Common myeloid progenitor, CD34-positive (primary cell): ENCODE results near the gene TATDN2.

ENCODE experiments used
- CTCF ChIA-PET: fragments of 350-600 bp; sonication (Branson Sonifier 250); formaldehyde crosslinking; loops from one replicate; lab custom pipeline; 2021; ENCODE audit warnings: antibody characterized with exemption; lab: Charles Lee
- POLR2A ChIA-PET: fragments of 350-600 bp; sonication (Branson Sonifier 250); formaldehyde crosslinking; loops from one replicate; lab custom pipeline; 2021; ENCODE audit warnings: antibody characterized with exemption; lab: Charles Lee
- DNase-seq, 3 donors: peaks; one replicate each; pipeline versions ENCODE4 v3.0.0 to v3.0.0-alpha.2; 2013
- H3K27ac ChIP-seq, 2 experiments: 1 replicate in 1 of 2; 2 replicates in 1 of 2; pipeline ENCODE4 v1.7.0; 2013; ENCODE audit warnings: inconsistent platforms in 2 of 2, low read length in 2 of 2, mild to moderate bottlenecking in 2 of 2, low read depth in 1 of 2, moderate library complexity in 1 of 2; ENCODE audit not compliant: severe bottlenecking in 2 of 2, insufficient read depth in 1 of 2, poor library complexity in 1 of 2
- H3K27me3 ChIP-seq, 5 experiments: replicated peaks in 2 of 5; 1 replicate in 3 of 5; 2 replicates in 2 of 5; pipeline versions ENCODE4 v1.6.1 to v1.7.0; 2013; ENCODE audit warnings: low read length in 4 of 5, mild to moderate bottlenecking in 2 of 5, moderate library complexity in 2 of 5, inconsistent platforms in 1 of 5; ENCODE audit not compliant: insufficient read depth in 5 of 5, control insufficient read depth in 4 of 5
- H3K36me3 ChIP-seq, 4 experiments: 1 replicate in 2 of 4; 2 replicates in 2 of 4; pipeline versions ENCODE4 v1.6.1 to v1.7.0; 2013; ENCODE audit warnings: low read length in 3 of 4, control low read depth in 1 of 4, mild to moderate bottlenecking in 1 of 4; ENCODE audit not compliant: control insufficient read depth in 4 of 4, insufficient read depth in 4 of 4
- H3K4me1 ChIP-seq, 4 experiments: 1 replicate in 3 of 4; 2 replicates in 1 of 4; pipeline versions ENCODE4 v1.6.1 to v1.7.1; 2013; ENCODE audit warnings: low read length in 3 of 4, mild to moderate bottlenecking in 3 of 4, control low read depth in 1 of 4, inconsistent platforms in 1 of 4, moderate library complexity in 1 of 4; ENCODE audit not compliant: control insufficient read depth in 4 of 4, insufficient read depth in 4 of 4; ENCODE audit errors: control extremely low read depth in 1 of 4
- H3K4me3 ChIP-seq, 7 experiments: 1 replicate in 4 of 7; 2 replicates in 3 of 7; pipeline versions ENCODE4 v1.5.1 to v1.7.0; 2013; ENCODE audit warnings: mild to moderate bottlenecking in 7 of 7, low read length in 6 of 7, moderate library complexity in 6 of 7, inconsistent platforms in 2 of 7, low read depth in 2 of 7, control low read depth in 1 of 7; ENCODE audit not compliant: insufficient read depth in 4 of 7, control insufficient read depth in 1 of 7; ENCODE audit errors: extremely low read depth in 1 of 7
- H3K9me3 ChIP-seq, 5 experiments: 1 replicate in 4 of 5; 2 replicates in 1 of 5; pipeline versions ENCODE4 v1.6.1 to v1.7.1; 2013; ENCODE audit warnings: low read length in 4 of 5, mild to moderate bottlenecking in 2 of 5, inconsistent platforms in 1 of 5, low read depth in 1 of 5, moderate library complexity in 1 of 5; ENCODE audit not compliant: control insufficient read depth in 4 of 5, insufficient read depth in 2 of 5; ENCODE audit errors: control extremely low read depth in 1 of 5
- WGBS: methylation state at CpG from one replicate; pipeline ENCODE4 v1.1.5; 2013; ENCODE audit not compliant: insufficient coverage; 5-methylcytosine and 5-hydroxymethylcytosine counted together

TATDN2 gene

GRCh38 chr3:10280571-10280970 is 32.3 kb downstream of the TATDN2 start:
- no peak overlapping the region for H3K4me3 ChIP-seq
- H3K9me3 ChIP-seq: no peaks in the 10 kb centered on the region
- ChIA-PET POLR2A (no interaction called here), CTCF (interaction anchor here (0.6 to 2.2 kb wide), 5 partner anchors 10 to 547 kb away, joined by 3 to 6 read pairs (median 3); no protein-coding TSS in a partner anchor)
- no peak for DNase-seq
- H3K27ac ChIP-seq: no peak overlapping the region
- peaks cover 18 to 82% (median 43%) of the 10 kb centered on the region in 4 experiments for H3K36me3 ChIP-seq
- 80% methylated on average over 3 of the region's 6 CpGs for WGBS
- H3K4me1 ChIP-seq: peaks cover 0 to 24% (median 8%) of the 10 kb centered on the region in 4 experiments
- H3K27me3 ChIP-seq: no peaks in the 10 kb centered on the region

DNA sequence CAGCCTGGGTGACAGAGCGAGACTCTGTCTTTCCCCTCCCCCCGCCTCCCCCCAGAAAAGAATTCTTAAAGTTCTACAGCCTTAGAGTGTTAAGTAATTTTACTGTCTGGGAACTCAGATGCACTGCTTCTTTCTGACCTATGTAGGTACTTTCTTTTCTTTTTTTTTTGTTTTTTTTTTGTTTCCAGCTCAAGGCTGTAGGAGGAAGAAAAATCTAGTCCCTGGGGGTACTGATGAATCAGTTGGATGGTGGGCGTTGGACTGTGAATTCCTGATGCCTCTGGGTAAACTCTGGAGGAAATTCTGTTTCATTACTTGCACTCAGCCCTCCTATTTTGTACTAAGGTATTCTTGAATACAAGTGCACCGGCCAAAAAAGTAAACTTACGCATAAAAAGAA is 33.7 kb downstream of the TATDN2 start:
- ChIA-PET CTCF (interaction anchor here (0.6 to 2.2 kb wide), 5 partner anchors 8 to 40 kb away, joined by 3 to 6 read pairs (median 3); no protein-coding TSS in a partner anchor), POLR2A (no interaction called here)
- H3K9me3 ChIP-seq: no peaks in the 10 kb centered on the region
- no peak overlapping the region for H3K27ac ChIP-seq
- peaks cover 18 to 83% (median 41%) of the 10 kb centered on the region in 4 experiments for H3K36me3 ChIP-seq
- WGBS: 97% methylated on average over 3 of the region's 5 CpGs
- no peak for DNase-seq
- H3K27me3 ChIP-seq: no peaks in the 10 kb centered on the region
- peaks cover 0 to 29% (median 8%) of the 10 kb centered on the region in 4 experiments for H3K4me1 ChIP-seq
- no peak overlapping the region for H3K4me3 ChIP-seq

GRCh38 chr3:10283638-10284037 is 35.4 kb downstream of the TATDN2 start:
- POLR2A ChIA-PET: interaction anchor here (1.1 to 1.8 kb wide), 4 partner anchors 9 to 39 kb away, joined by 3 to 6 read pairs (median 4); partner anchors contain the start of gene TATDN2
- WGBS: 73% methylated on average over 5 of the region's 5 CpGs
- CTCF ChIA-PET: interaction anchor here (1.0 to 4.4 kb wide), 9 partner anchors 9 to 92 kb away, joined by 3 to 27 read pairs (median 5); partner anchors contain the start of gene GHRL
- H3K27me3 ChIP-seq: no peaks in the 10 kb centered on the region
- peaks cover 8 to 79% (median 36%) of the 10 kb centered on the region in 4 experiments for H3K36me3 ChIP-seq
- peaks cover 0 to 29% (median 8%) of the 10 kb centered on the region in 4 experiments for H3K4me1 ChIP-seq
- no peak overlapping the region for H3K27ac ChIP-seq
- H3K9me3 ChIP-seq: no peaks in the 10 kb centered on the region
- DNase-seq: no peak
- H3K4me3 ChIP-seq: peak overlapping the region in 1 of 7 experiments; percentile 16

- Histone ChIP-seq H3K4me3 (peak overlapping the region in 2 of 7 experiments; percentile 14 to 16), H3K4me1 (peaks cover 0 to 29% (median 8%) of the 10 kb centered on the region in 4 experiments), H3K27ac (peak overlapping the region; percentile 27 to 41), H3K9me3 (no peaks in the 10 kb centered on the region), H3K27me3 (no peaks in the 10 kb centered on the region), H3K36me3 (peaks cover 6 to 77% (median 36%) of the 10 kb centered on the region in 4 experiments)
- WGBS: 7% methylated on average over 8 of the region's 9 CpGs
- DNase-seq: peak; percentile 42 to 96 (median 95)
- ChIA-PET CTCF (interaction anchor here (1.0 to 4.4 kb wide), 6 partner anchors 8 to 93 kb away, joined by 3 to 27 read pairs (median 8); partner anchors contain the start of gene GHRL), POLR2A (interaction anchor here (0.6 to 1.8 kb wide), 5 partner anchors 8 to 37 kb away, joined by 3 to 6 read pairs (median 4); partner anchors contain the start of genes GHRL and TATDN2)
Observed at GRCh38 chr3:10284496-10284895, 36.2 kb downstream of the TATDN2 start.

DNA sequence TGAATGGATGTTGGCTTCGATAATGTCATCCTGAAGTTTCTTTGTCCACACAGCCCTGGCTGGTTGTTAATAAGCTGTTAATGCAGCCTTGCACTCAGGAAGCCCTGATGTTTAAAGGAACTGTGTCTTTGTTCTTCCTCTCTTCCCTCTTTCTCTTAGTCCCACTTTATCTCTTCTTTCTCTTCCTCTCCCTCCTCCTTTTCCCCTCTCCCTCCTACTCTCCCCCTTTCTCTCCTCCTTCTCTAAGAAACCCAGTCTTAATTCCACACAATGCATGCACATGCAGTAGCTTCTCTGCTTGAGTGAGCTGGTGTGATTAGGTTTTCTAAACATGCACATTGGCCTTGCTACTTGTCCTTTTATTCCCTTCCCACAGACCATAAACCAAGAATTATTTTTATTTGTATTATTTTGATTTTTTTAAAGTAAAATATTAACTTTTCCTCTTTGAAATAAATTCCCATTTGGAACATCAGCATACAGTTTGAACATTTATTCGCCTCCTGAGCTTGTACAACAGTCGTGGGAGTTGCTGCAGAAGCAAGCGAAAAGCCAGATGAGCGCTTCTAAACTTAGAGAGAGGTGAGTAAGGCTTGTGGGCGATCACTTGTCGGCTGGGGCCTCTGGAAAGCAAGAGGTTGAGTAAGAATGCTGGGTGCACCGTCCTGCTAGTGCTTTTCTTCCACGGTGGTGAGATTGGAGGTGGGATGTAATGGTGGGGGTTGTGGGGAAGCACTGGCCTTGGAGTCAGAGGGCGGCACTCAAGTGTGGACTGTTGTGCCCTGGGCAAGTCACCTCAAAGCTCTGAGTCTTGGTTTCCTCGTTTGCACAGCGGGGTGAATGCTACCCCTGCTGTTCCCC is 37.2 kb downstream of the TATDN2 start:
- H3K36me3 ChIP-seq: peaks cover 0 to 75% (median 30%) of the 10 kb centered on the region in 4 experiments
- no peak for DNase-seq
- POLR2A ChIA-PET: interaction anchor here (1.6 kb wide), 1 partner anchor 38 kb away, joined by 4 read pairs; the partner anchor contains the start of gene TATDN2

DNA sequence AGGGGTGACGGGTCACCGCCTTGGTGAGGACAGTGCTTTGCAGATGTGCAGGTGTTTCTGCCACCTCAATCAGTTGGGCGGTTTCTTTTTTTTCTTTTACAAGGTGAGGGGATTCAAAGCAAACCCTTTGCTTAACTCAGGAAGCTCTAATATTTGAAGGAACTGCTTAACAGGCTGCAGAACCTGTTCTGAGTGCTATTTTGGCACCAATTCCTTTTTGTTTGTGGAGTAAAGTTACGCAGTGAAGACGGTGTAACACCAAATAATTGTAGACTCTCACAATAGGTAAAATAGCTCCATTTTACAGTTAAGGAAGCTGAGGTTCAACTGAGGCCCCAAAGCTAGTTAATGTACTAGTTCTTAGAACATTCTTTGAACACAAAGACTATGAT is 37.9 kb downstream of the TATDN2 start:
- no peak for DNase-seq
- Histone ChIP-seq H3K27me3 (no peaks in the 10 kb centered on the region), H3K36me3 (peaks cover 0 to 74% (median 25%) of the 10 kb centered on the region in 4 experiments), H3K4me3 (no peak overlapping the region), H3K9me3 (no peaks in the 10 kb centered on the region), H3K27ac (no peak overlapping the region), H3K4me1 (peaks cover 0 to 30% (median 11%) of the 10 kb centered on the region in 4 experiments)
- ChIA-PET POLR2A (no interaction called here), CTCF (interaction anchor here (0.8 to 4.4 kb wide), 17 partner anchors 10 to 261 kb away, joined by 3 to 27 read pairs (median 5); partner anchors contain the start of gene SEC13)
- WGBS: 100% methylated on average over 3 of the region's 5 CpGs

More for the DNA sequence above, 37.2 kb downstream of the TATDN2 start:
- H3K4me3 ChIP-seq: no peak overlapping the region
- no peaks in the 10 kb centered on the region for H3K27me3 ChIP-seq
- CTCF ChIA-PET: interaction anchor here (0.8 to 4.4 kb wide), 12 partner anchors 10 to 261 kb away, joined by 3 to 27 read pairs (median 4); no protein-coding TSS in a partner anchor
- WGBS: 98% methylated on average over 12 of the region's 12 CpGs
- peaks cover 0 to 29% (median 8%) of the 10 kb centered on the region in 4 experiments for H3K4me1 ChIP-seq
- no peaks in the 10 kb centered on the region for H3K9me3 ChIP-seq
- H3K27ac ChIP-seq: no peak overlapping the region
